NCI-H748 (cell line): ENCODE data around the gene NKAPL.

Experiments
- DNase-seq: peaks from one replicate; lab custom pipeline; 2025; ENCODE audit not compliant: unreplicated experiment; lab: John Stamatoyannopoulos, UW

Gene NKAPL

DNA sequence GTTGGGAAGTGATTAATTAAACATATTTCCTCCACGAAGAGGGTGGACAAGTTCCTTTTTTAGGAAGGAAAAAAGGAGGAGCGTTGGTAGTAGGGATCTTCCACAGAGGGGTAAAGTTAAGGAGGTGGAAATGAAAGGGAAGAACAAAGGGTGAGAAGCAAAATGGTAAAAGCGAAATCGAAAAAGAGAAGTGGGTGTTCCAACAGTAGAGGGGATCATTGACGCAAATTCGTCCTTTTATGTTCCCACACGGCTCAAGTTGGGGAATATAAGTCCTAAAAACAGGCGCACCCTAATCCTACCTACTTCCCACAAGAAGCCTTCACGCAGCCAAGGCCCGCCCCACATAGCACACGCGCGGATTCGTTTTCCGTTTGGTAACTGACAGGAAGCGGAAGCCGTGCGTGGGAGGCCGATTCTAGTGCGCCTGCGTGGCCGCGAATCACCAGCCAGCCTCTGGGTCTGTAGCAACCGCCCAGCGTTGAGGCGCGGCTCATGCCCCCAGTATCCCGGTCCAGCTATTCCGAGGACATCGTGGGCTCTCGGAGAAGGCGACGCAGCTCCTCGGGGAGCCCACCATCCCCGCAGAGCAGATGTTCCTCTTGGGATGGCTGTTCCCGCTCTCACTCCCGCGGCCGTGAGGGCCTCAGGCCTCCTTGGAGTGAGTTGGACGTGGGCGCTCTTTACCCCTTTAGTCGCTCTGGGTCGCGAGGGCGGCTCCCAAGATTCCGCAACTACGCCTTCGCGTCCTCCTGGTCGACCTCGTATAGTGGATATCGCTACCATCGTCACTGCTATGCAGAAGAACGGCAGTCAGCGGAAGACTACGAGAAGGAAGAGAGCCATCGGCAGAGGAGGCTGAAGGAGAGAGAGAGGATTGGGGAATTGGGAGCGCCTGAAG, at the start of gene NKAPL:
NKAPL (plus strand) TSS at position 421 of the 901 bp plus-strand sequence; CDS start at position 496, 75 bp downstream.
- no peak for DNase-seq

DNA sequence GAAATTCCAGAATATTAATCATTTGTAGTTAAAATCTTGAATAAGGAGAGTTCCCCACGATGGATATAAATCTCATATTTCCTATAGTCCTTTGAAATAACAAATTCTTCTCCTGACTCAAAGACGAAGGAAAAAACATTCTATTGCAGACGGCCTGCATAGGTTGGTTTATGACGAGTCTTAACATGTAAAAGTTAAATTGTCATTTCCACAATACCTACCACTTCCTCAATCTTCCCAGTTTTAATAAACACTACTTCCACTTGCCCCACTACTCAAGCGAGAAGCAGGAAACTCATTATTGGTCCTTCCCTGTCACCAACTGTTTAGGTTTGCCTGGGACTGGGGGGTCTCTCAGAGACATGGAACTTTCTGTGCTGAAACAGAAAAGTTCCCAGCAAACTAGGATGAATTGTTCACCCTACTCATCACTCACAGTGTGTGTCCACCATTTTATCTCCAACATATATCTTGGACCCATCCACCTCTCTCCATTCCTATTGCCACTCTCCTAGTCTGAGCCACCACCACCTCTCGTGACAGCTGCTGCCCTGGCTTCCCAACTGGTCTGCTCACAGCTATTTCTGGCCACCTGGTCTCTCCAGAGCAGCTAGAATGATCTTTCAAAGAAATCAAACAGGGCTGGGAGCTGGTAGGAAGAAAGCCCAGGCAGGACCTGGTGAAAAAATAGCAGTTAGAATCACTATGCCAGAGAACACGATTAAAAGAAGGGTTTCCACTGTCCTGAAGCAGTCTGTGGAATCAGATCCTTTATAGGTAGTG, 49.2 kb upstream of the NKAPL start:
- no peak for DNase-seq

DNA sequence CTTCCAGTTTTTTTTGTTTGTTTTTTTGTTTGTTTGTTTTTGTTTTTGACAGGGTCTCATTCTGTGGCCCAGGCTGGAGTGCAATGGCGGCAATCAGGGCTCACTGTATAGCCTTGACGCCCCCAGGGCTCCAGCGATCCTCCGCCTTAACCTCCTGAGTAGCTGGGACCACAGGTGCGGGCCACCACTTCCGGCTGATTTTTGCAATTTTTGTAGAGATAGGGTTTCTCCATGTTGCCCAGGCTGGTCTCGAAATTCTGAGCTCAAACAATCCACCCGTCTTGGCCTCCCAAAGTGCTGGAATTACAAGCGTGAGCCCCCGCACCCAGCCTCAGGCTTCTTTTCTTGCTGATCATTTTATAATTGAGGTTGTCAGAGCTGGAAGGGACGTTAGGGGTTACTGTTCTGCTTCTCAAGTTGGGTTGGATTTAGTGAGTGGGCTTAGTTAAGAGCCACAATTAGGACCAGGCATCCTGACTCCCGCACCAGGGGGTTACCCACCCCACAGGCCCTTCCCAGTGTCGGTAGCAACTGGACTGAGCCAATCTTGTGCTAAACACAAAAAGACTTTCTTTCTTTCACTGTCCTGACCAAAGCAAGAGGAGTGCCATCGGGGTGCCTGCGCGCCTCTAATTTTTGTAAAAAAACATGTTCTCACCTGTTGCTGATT, 47.1 kb upstream of the NKAPL start:
- no peak for DNase-seq

DNA sequence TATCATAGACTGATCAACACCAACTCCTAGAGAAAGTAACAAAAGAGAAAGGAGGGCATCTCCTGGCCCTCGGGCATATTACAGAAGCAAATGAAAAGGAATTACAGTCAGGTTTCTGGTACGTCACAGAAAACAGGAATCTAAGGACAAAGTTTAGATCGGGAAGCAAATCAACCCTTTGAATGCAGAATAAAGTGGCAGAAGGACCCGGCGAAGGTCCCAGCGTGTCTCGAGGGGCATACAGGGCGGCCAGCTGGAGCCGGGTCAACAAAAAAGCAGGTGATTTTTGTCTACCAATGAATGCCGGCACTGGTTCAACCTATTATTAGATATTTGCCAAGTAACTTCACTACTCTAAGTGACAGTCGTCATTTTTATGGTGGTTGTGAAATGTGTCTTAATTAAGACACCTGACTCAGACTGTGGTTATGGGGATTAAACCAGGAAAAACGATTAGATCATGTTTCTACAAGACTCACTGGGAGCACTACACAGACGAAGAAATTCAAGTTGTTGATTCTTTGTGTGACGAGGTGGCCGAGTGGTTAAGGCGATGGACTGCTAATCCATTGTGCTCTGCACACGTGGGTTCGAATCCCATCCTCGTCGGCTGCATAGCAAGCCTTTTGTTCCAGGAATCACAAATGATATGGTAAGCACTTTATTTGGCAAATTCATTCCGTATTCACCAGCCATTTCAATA, 46.4 kb upstream of the NKAPL start:
- peak; percentile 87 for DNase-seq

DNA sequence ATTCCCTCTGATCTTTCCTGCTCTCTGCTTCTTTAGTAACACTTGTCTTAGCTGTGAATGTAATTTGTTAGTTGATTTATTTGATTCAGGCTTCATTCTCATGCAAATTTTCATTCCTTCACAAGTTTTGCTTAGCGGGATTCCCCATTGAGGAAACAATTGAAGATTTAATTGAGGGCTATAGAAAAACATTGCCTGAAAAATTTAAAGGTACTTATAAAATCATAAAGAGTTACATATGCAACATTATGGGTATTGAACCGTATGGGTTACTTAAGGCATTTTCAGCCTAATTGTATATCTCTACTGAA, 45.9 kb upstream of the NKAPL start:
- DNase-seq = no peak

DNA sequence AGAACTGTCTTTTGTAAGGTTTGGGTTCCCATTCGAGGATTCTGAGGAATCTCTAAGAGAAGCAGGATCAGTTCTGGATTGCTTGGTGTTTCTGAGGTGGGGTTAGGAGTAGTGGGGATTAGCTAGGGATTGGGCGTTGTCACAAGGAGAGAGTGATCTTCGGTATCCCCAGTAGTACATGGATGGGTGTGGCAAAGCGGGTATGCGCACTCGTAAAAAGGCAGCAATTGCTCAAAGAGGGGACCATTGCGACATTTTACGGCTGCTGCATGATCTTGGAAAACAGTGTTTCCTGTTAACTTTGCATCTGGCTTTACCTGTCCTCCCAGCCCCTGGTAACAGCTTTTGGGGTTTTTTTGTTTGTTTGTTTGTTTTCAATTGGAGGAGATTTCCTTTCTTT, 43.7 kb upstream of the NKAPL start:
- DNase-seq = peak; percentile 62

DNA sequence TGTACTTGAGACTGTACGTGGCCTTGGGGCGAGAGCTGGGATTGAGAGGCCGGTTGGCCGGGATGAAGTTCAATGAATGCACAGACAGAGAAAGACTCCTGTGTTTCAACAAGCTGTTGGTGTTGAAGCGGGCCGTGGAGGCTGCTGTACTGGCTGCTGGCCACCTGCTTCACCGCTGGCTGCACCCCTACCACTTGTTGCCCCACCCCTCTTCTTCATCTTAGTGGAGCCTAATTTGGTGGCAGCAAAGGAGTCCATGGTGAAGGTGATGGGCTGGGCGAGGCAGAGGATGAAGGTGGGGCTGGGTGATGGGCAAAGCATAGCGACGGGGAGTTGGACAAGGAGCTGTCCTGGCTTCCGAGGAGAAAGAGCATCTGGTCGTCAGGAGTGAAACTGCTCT, 41.2 kb upstream of the NKAPL start:
- DNase-seq = no peak

DNA sequence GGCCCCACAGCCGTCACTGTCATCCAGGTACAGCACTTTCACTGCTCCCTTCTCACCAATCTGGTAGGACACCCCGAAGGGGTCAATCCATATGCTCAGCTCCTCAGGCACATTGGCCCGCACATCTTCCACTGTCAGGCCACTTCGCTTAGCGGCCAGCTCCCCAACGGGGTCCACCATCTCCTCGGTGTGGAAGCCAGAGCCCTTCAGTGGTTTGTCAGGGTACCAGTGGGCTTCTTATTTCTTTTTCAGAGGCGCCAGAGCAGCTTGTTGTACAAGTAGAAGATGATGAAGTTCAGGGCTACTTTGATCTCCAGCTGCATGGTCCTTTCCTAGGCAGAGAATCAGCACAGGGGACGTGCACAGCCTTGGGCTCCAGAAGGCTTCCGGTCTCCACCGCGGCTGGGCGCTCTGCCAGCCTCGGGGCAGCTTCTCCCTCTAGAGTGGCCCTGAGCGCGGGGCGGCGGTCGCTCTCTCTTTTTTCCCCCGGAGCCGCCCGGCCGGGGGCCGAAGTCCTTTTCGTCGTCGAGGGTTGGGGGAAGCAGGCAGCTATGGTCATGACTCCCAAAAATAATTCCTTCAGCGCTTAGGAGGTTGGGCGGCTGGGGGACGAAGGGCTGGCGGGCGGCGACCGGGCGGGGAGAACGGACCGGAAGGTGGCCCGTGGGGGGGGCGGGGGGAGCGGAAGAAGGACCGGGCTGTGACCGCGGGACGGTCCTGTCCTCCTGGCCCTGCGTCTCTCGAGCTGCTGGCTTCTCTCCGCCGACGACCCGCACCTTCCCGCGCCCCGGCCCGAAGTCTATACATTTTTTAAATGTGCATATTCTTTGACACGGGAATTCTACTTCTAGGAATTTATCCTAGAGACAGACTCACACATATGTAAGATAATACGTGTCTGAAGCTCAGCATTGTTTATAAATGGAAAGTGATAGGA, 40.5 kb upstream of the NKAPL start:
- peak; percentile 89 for DNase-seq

DNA sequence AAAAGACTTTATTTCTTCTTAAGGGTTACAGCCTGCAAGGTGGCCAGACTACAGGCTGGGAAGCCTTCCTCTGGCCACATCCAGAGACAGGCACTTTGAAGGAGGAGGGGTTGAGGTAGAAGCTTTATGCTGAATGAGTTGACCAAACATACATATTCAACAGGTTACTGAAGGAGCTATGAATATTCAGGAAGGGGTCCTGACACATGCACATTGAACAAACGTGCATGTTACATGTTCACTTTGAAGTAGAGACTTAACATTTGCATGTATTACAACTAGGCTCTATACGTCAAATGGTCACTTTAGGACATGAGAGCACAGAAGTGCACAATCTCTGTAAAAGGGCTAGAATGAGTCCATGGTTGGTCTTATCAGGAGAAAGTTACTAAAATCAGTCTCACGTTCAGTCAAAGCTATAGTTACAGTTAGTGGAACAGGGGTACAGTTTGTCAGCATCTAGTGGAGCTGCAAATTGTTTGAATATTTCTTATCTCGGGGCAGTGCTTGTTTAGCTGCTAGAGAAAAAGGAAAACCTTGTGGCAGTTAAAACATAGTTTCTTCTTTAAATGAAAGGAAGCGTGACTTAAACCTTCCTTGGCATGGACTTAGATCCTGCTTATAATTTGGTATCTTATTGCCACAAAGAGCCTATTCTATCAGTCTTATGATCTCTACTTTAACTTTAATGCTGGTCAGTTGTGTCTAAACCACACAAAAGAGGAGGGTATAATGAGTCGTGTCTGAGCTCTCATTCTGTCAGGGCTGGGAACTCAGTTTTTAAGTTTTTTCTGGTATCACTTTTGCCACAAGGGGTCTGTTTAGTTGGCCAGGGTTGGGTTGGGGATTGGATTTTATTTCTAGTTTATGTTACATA, 38.6 kb upstream of the NKAPL start:
- DNase-seq = no peak

DNA sequence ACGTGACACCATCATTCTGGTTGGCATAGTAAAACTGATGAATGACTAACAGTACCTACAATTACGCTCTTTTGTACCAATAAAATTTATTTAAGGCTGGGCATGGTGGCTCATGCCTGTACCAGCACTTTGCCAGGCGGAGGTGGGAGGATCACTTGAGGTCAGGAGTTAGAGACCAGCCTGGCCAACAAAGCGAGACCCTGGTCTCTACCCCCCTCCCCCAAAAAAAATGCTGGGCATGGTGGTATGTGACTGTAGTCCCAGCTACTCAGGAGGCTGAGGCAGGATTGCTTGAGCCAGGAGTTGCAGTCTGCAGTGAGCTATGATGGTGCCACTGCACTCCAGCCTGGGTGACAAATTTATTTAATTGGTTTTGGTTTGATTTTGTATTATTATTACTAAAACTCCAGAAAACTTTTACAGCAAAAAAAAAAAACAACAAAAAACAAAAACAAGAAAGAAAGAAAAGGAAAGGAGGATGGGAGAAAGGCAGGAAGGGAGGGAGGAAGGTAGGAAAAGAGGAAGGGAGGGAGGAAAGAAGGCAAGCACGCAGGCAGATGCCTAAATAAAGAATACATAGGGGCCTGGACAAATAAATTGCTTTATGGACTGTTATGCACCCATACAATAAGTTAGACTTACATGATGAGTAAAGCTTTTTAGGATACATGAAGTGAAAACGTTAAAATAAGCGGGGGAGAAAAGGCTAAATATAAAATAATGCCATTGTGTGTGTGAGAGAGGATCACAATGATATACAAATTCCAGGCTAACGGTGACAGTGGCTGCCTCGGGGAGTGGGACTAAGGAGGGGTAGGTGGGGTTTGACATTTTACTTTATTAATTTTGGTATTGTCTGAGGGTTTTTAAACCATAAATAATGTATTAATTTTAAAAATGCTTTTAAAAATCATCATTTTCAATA, 34.7 kb upstream of the NKAPL start:
- DNase-seq = no peak

DNA sequence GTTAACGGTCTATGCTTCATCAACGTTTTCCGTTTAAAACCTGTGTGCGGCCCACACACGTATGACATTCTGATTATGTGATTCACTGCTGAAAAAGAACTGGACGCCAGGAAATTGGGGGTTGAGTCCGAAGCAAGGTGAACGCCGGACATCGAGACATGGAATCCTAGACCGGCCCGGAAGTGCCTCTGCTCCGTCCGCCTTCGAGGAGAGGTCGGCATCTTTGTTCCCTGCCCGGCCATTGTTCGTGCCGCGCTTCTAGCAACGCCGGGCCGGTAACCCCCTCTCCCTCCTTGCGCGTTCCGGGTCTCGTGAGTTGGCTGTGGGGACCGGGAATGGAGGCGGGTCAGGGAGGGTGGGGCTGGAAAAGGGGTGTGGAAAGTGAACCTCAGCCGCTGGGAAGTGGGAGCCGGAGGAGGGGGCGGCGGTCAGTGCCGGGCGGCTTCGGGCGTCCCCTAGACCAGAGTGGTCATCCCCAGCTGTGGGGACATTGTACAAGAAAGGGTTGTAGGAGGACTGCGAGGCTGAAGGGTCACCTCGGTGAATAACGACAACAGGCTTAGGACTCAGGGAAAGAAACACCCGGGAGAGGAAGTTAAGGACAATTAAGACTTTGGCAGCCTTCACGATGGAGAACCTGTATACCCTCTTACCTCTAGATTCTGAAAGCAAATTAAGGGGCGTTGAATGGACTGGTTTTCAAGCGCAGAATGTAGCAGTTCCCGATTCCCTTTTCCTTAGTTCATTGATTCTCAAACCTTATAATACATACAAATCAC, 33.9 kb upstream of the NKAPL start, which contains the start of gene ZSCAN9:
ZSCAN9 (plus strand) TSS at position 220 of the 779 bp plus-strand sequence. CDS start 1,810 bp downstream, outside the sequence.
- DNase-seq = peak; percentile 97

DNA sequence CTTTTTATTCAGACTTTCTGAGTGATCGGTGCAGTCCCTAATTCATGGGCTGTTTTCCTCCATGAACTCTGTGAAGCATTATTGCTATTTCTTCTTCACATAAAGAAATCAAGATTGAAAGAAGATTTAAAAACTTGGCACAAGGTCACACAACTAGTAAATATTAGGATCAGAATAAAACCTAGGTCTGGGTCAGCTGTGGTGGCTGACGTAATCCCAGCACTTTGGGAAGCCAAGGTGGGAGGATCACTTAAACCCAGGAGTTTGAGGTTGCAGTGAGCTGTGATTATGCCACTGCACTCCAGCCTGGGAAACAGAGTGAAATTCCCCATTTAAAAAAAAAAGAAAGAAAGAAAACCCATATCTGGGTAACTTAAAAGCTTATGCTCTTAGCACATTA, 32.6 kb upstream of the NKAPL start:
- no peak for DNase-seq

DNA sequence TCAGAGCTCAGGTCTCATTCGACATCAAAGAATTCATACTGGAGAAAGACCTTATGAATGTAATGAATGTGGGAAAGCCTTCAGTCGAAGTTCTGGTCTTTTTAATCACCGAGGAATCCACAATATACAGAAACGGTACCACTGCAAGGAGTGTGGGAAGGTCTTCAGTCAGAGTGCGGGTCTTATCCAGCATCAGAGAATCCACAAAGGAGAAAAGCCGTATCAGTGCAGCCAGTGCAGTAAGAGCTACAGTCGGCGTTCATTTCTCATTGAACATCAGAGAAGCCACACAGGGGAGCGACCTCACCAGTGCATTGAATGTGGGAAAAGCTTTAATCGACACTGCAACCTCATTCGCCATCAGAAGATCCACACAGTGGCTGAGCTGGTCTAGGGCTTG, 26.3 kb upstream of the NKAPL start:
- no peak for DNase-seq

DNA sequence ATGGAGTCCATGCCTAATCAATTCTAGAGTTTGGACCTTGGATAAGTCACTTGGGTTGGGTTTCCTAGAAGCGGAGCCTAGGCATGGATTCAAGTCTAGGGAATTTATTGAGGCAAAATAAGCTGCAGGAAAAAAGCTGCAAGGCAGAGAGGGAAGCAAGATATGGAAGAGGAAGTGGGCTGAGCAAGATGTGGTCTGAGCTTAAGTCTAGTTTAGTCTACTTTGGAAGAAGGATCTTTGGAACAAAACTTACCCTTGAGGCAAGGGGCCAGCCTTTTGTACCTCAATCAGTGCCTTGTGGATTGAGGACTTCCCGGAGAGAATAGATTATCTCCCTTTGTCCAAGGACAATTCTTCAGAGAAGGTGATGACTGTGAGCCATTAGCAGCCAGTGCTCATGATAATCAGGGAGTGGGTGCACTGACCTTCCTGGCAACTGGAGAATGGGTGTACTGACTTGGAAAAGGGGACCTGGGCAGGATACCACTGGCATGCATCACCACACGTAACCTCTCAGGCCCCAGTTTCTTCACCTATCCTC, 23.1 kb upstream of the NKAPL start:
- DNase-seq = no peak

DNA sequence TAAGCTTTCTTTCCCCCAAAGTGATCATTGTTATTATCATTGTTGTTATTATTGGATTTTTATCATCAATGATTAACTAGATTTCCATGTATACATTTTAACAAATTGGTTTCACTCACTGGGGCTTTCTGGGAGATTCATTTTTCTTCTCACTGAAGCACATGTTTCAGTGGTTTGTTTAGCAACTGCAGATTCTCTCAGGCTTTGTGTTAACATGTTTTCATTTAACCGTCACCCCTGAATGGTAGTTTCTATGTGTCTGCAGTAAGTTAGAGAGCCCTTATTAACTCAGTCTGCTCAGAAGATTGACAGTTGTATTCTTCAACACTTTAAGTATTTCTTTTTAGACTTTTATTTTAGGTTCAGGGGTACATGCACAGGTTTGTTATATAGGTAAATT, 19.5 kb upstream of the NKAPL start:
- no peak for DNase-seq

DNA sequence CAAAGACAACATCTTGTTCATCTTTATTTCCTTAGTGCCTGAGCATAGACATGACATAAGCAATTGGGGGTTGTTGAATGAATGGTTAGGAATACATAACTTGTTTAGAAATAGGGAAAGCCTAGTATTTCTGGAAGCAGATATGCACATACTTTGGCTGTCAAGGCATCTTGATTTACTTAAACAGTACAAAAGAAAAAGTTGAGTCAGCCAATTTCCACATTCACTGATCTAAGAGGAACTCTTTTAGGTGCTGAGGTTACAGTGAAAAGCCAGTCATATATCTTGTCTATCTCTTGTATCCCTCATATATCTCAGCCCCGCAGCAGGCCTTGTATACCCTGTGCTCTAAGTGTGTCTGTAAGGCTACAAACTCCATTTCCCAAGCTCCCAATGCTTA, 18.6 kb upstream of the NKAPL start:
- no peak for DNase-seq

DNA sequence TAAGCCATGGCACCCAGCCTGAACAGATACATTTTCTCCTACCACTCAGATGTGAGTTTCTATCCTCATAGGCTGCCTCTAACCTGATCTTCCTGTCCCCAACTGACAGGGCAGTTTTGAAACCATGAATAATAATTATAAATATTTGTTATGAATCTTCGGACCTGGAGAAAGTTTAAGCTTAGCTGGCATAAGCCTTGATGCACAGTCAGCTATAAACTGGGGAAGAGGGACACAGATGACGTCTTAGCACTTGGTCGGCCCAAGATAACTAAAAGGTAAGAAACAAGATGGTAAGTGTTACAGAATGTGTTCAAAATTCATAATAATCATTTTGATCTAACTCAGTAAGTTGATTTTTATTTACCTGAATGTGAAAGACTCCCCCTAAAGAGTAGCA, 15.2 kb upstream of the NKAPL start:
- DNase-seq = no peak
